Cardiac muscle cell (in vitro differentiated cells and primary cell): ENCODE results near the gene CACNG1. TPM values are rescaled to one million over a fixed set of nuclear protein-coding genes. Genes with fewer than 3 reads are reported as not detected.

Experiments
- polyA plus RNA-seq: library from polyadenylated mRNA; unstranded; fragments of >200 nt; fragmentation: Nextera tagmentation; extraction: Ambion mirVana; gene quantifications from 2 replicates; pipeline ENCODE4 v1.2.1, GENCODE V29; 2016
- total RNA-seq: library from RNA; depleted of rRNA; stranded (reverse); fragments of >200 nt; gene quantifications from 2 replicates; pipeline ENCODE4 v1.2.3, GENCODE V29; 2016

CACNG1 gene
- total and polyA plus RNA-seq, 2 experiments from 2014 or later, result not detected

Other genes starting within 250 kb of the CACNG1 start
- gene CACNG5, start 209.4 kb upstream of the CACNG1 start, total RNA-seq, result not detected in 2 replicates
- not detected in 2 replicates for gene CACNG5, start 209.4 kb upstream of the CACNG1 start, polyA plus RNA-seq
- 1.2 and 2.2 TPM in 2 replicates for gene CACNG4, start 79.8 kb upstream of the CACNG1 start, total RNA-seq
- gene CACNG4, start 79.8 kb upstream of the CACNG1 start, polyA plus RNA-seq, result 1.2 and 3.0 TPM in 2 replicates
- gene HELZ, start 200.6 kb downstream of the CACNG1 start, total RNA-seq, result 22.7 and 31.7 TPM in 2 replicates
- 27.6 and 38.6 TPM in 2 replicates for gene HELZ, start 200.6 kb downstream of the CACNG1 start, polyA plus RNA-seq